ENCODE data around the gene COL15A1.

Gene COL15A1

DNA sequence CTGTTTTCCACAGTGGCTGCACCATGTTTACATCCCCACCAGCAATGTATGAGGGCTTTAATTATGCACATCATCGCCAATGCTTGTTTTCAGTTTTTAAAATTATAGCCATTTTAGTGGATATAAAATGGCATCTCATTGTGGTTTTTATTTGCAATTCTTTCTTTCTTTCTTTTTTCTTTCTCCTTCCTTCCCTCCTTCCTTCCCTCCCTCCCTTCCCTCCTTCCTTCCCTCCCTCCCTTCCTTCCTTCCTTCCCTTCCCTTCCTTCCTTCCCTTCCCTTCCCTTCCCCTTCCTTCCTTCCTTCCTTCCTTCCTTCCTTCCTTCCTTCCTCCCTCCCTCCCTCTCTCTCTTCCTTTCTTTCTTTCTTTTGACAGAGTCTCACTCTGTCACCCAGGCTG is 6.6 kb downstream of the COL15A1 start:
- DNase-seq, result no peak

DNA sequence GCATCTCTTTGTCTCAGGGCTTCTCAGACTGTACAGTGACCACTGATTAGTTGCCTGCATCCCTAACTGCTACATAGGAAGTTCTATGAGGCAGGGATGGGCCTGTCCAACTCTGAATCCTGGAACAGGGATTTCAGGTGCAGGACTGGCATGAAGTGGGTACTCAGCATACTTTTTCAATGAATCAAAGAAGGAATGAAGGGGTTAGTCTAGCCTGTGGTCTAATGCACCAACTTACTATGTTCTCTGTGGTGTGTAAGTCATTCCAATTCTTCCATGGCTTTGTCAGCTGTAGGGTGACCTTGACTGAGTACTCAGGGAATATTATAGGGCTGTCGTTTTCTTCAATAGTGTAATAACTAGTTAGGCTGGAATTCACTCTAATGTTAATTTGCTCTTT is 8.3 kb downstream of the COL15A1 start:
- DNase-seq, result no peak

DNA sequence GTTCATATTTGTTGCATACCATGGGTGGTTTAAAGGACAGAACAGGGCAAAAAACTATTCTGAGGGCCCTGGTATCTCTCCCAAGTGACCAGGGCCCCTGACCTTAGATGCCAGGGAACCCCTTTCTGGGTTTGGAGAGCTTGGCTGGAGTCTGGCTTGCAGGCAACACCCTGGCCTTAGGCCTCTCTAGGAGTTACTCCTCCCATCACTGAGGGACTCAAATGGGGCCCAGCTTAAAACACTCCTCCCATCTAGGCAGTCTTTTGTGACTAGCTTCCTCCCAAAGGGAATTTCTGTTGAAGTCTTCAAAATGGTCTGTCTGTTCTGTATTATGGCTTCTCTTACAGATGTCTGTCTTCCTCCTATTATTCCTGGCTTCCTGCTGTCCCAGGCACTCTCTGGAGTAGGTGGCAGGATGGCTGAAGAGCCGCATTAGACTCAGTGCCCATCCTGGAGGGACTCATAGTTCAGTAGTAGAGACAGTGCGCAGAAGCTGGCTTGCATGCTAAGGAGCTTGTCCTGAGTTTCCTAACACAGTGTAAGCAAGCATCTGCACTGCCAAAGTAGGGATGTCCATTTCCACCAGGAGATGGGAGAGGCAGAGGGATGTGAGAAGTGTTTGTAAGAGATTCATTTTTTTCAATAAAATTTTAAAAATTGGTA is 10.0 kb downstream of the COL15A1 start:
- DNase-seq, result no peak

DNA sequence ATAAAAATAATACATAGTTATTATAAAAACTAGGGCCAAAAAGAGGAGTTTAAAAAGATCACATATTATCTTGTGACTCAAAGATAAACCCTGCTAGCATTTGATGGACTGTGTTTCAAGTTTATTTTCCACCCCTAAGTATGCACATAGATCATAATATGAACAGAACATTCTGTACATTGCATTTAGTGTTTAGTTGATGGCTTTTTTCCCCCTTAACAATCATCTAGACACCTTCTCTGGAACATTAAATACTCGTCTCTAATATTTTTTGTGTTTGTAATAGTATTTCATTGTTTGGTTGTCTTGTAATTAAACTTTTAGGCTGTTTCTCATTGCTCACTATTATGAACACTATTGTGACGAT is 10.5 kb downstream of the COL15A1 start:
- no peak for DNase-seq

DNA sequence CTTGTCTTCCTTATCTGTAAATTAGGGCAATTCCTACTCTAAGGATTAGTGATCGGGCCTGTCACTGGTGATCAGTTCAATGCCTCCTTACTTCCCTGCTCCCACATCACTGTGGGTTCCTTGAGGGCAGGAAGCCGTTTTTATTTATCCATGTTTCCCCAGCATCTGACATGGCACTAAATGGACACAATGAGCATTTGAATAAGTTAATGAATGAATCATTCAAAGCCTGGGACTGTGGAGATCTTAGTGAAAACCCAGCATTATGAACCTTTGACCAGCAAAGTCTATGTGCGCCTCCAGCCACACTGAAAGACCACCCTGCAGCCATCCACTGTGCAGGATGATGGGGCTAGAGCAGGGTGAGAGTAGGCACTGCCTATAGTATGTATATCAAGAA is 11.6 kb downstream of the COL15A1 start:
- DNase-seq, result no peak

DNA sequence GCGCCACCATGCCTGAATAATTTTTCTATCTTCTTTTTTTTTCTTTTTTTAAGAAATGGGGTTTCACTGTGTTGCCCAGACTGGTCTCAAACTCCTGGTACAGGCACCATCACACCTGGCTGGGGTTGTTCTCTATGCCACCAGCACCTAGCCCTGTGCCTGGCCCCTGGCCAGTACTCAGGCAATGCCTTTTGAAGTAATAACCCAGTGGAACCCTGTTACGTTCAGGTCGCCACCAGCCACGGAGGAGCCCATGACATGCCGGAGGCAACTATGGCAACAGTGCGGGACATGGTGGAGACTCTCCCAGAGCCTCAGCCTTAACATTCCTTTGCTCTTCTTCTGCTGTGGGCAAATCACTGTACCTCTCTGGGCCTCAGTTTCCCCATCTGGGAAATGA is 14.1 kb downstream of the COL15A1 start:
- DNase-seq, result no peak

DNA sequence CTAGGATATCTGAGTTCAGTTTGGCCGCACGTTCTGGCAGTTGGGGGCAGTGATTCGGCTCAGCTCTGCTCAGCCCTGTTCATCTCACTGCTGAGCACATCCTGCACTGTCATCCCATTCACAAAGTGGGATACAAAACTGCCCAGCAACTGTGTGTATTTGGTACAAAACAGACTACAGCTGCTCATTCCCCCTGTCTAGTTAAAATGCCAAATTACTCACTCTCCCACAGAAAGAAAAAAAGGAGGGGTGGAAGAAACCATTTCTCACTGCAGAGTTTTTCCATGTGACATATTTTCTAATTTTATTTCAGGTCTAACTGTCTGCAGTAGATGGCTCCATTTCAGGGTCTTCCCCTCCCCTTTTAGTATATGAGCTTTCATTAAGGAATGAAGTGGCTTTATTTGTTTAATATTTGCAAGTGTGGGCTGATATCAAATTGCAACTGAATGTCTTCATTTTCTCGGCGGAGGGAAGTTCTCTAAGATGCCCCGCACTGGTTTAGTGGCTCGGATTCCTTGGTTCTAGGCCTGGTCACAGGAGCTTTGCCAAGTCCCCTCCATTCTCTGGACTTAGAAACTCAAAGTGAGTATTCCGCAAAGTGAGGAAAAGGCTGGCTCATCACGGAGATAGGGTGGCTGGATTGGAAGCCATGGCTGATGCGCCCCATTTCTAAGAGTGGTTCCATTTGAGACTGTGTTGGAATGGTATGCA is 14.7 kb downstream of the COL15A1 start:
- no peak for DNase-seq

DNA sequence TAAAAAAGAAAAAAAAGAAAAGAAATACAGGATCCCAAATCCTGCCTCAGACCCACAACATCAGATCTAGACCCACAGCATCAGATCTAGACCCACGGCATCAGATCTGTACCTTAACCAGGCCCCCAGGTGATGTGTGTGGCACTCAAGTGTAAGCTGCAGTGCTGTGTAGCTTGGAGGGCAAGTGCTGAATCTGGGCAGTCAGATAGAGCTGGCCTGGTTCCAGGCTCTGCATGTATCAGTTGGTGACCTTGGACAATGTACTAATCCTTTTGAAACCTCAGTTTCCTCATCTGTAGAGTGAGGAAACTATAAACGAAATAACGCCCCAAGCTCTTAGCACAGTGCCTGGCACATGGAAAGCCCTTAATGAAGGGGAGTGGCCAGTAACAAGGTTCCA is 16.7 kb downstream of the COL15A1 start:
- no peak for DNase-seq

DNA sequence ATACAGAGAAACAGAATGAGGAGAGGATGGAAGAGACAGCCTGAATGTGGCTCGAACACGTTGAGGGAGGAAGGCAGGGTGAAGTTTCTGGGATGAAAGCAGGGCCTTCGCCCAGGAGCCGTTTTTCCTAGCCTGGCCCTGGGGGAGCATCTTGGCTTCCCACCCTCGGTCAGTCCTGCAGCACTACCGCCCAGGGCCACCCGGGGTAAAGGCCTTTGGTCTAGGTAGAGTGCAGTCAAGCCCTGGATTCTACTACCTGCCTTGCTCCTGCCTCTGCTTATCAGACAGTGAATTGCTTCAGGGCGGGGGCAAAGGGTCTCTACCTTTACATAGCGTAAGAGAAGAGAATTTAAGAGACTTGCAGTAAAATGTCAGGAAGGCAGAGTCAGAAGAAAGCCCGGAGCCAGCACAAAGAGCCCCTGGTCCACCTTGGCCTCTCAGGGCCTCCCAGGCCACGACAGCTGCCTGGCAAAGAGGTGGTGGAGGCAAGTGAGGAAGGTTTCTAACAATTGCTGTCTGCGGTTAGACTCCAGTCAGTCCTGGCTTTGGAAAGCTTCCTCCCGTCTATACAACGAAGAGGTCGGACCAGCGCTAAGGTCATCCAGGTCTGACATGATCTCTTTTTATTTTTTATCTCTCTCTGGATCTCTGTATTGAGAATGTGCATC is 17.9 kb downstream of the COL15A1 start:
- DNase-seq, result no peak

DNA sequence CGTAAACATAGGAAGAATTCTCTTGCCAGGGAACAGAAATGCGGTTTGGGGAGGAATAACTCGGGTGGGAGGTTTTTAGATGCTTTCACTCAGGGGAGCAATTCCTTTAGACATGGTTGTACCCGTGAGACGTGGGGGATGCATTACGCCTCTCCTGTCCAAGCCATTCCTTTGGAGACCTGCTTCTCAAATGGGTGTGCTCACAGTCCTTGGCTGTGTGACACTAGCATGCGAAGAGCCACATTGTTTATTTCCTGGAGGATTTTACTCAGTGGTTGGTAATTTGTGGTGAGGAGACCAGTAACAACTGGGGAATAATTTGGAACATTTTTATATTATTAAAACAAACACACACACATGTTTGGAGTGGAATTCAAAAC is 18.5 kb downstream of the COL15A1 start:
- DNase-seq, result no peak

DNA sequence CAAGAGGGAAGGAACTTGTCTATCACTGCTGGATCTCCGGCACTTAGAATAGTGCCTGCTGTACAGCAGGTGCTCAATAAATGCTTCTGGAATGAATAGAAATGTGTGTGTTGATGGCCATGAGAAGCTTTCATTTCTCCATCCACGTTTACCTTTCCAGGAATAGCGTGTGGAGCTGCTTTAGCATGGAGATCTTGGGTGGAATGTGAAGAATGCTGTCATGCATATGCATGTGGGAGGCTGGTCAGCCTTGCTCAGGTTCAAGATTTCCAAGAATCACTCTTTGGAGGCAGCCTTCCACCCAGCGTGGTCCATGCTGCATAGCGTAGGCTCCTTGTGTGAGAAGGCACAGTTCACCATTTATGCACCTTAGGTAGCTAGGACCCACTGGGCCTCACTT is 19.2 kb downstream of the COL15A1 start:
- no peak for DNase-seq

DNA sequence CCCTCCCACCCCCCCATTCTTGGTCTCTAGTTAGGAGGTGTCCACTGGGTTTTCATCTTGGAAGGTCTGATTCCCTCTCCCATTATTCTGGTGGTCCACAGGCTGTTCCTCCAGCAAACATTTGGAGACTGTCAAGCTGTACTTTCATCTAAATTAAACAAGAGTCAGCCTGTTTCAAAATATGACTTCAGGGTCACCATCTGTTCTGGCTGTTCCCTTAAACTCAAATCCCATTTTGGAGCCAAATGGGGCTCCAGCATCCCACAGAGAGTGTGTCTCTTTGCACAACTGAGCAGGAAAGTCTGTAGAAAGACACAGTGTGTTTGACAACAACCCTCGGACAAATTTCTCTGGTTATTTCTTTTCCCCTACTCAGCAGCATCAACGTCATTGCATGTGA is 20.5 kb downstream of the COL15A1 start:
- no peak for DNase-seq

DNA sequence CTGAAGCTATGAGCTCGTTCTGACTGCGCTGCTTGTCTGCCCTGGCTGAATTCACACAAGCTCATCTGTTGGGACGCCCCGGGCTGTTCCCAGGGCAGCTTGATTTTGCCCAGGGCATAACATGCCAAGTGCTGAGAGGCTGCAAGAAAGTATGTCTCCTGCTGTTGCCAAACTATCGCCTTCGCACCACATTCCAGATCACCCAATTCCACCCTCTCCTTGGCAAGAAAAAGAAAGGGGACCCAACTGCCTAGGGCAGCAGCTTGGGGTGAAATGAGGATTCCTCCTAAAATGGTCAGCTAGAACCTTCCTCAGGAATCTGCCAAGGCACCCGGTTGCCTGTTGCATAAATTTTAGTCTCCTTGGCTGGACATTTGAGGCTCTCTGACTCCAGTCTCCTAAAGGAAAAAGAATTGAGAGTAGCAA is 21.2 kb downstream of the COL15A1 start:
- DNase-seq, result no peak

DNA sequence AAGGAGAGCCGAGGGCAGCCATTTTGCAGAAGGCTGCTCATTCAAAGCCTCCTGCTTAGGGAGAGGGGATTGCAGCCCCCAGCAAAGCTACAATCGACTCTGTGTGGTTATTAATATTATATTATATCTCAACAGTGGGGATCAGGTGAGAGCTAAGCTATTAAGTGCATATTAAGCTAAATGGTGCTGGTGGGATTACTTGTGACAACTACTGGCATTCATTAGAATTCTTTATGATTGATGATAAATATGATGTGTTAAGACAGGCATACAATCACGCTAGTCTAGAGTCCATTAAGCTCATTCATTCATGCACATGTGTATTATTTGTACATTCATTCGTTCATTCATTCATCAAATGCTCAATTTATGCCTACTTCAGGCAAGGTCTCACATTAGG is 23.0 kb downstream of the COL15A1 start:
- no peak for DNase-seq

DNA sequence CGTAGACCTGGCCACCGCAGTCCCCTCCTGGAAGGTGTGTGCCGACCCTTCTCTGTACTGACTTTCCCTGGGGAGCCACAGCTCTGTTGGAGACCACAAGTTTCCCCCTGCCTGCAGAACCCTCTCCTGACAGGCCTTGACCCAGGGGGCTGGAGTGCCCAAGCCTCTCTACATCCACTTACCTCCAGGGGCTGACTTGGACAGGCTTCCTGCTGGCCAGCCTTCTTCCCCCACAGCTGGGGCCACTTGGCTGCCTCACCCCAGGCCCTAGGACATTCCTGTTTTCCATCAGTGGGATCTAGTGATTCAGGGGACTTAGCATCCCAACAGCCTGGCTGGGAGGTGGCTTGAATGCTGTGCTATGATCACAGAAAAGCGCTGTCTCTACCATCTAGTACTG is 23.6 kb downstream of the COL15A1 start:
- no peak for DNase-seq

DNA sequence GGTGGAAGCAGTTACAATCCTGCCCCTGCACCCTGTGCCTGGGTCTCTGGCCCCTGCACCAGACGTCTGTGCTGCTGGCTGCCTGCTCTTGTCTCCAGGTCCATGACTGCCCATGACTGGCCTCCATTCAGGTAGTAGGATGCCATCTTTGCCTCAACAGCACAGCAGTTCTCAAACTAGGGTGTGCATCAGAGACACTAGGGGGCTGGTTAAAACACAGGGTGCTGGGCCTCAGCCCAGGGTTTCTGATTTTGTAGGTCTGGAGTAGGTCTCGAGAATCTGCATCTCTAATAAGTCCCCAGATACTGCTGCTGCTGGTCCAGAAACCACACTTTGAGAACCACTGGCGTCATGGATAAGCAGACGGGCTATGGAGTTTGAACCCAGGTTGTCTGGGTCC is 24.0 kb downstream of the COL15A1 start:
- DNase-seq, result no peak

DNA sequence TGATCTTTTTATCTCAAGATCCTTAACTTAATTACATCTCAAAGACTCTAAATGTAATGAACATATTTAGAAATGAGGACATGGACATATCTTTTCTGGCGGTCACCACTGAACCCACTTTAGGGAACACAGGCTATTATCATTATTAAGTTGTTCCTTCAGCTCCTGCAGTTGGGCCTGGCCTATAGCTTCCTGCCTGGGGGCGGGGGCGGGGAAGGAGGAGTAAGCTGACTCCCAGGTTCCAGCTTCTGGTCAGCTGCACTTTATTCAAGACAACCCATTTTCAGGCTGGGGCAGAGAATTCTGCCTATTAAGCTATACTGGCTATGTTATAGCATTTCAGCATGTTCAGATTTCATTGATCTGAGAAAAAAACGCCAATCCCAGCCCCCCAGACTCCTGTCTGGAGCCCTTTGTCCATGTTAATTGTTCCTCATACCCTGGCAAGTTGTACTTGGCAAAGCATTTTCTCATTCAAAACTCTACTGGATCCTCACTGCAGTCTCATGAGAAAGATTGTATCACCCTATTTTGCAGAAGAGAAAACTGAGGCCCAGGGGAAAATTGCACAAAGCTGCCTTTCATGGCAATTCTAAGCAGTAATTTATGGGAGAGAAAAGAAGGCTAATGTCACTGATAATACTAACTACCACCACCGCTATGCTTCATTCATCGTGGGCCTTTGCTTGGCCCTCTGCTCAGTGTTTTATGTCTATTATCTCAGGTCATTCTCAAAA is 25.1 kb downstream of the COL15A1 start:
- DNase-seq, result no peak

DNA sequence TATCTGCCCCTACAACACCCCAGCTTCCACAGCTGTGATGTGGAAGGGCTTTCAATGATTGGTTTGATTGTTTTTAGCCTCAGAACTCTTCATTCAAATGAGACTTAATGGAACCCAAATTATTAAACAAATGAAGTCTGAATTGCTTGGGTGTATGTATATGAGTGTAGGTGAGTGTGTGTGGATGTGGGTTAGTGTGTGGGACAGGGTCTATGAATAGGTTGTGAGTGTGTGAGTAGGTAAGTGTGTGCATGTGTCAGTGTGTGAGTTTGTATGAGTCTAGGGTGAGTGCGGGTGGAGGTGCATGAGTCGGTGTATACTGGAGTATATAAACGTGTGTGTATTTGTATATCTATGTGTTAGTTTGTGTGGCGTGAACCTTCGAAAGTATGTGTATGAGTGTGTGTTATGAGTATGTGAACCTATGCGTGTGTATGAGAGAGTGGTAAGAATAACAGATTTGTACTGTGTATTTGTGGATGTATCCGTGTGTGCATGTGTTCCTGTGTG is 26.9 kb downstream of the COL15A1 start:
- no peak for DNase-seq

DNA sequence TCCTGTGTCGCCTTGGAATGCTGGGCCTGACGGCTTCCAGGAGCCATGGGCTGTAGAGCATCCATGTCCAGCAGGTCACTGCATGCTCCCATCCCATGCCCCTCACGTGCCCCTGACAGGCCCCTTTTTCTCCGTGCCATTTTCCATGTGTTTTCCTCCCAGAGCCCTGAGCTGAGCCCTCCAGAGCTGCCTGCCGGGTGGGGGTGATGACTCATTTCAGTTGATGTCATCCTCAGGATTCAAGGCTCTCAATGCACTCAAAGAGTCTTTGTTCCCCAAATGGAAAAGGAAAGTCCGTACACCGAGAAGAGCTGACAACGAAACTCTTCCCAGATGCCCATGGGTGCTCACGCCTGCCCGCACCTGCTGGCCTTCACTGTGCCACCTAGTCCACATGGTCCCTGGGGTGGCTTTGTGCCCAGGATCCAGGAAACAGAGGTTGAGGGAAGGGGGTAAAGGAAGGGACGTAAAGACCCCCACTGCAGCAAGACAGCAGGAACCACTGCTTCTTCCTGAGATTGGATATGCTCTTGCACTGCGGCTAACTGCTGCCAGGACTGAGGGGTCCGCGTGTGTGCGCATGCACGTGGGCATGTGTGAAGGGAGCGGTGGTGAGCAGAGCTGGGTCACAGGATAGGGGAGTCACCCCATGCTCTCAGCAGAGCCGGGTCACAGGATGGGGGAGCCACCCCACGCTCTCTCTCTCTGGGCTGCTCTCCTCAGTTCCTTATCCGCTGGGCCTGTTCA is 27.6 kb downstream of the COL15A1 start:
- DNase-seq, result no peak

DNA sequence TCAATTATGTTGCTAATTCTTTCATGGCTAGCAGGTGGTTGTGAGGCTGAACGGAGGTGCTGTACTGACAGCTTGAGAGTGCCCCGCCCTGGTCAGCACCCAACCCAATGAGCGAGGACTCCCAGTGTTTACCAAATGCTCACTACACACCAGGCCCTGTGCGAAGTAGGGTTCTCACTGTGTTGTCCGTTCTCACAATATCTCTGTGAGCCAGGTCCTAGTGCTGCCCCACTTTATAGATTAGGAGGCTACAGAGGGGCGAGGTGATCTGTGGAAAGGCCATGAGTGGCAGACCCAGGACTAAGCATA is 28.2 kb downstream of the COL15A1 start:
- DNase-seq, result no peak

DNA sequence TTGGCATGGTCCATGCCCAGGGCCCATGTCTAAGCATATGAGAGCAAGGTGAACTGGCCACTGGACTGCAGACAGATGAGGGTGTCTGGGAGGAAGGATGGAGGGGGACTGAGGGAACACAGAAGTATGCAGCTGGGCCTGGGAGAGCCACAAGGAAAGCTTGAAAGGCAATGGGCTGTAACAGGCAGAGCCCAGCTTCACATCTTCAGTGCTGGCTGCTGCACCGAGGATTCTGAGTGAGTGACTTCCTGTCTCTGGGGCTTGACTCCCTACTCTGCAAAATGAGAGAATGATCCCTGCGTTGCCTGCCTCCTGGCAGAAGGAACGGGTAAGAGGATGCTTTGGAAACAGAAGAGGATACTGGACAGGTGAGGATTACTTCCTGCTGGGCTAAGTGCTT is 29.0 kb downstream of the COL15A1 start:
- DNase-seq, result no peak

DNA sequence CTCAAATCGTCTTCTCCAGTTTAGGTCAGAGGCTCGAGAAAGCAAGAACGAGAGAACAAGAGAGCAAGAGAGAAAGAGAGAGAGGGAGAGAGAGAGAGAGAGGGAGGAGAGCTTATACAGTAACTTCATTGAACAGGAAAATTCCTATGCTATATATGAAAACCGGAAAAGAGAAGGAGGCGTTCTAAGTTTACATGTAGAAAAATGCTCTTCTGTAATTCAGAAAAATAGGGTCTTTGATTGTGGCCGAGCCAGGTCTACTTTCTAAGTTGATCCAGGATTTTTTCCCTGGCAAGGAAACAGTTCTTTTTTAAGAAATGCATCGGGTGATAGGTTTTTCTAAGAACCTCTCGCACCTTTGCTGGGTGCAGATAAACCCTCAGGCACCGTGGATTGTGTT is 29.5 kb downstream of the COL15A1 start:
- no peak for DNase-seq

DNA sequence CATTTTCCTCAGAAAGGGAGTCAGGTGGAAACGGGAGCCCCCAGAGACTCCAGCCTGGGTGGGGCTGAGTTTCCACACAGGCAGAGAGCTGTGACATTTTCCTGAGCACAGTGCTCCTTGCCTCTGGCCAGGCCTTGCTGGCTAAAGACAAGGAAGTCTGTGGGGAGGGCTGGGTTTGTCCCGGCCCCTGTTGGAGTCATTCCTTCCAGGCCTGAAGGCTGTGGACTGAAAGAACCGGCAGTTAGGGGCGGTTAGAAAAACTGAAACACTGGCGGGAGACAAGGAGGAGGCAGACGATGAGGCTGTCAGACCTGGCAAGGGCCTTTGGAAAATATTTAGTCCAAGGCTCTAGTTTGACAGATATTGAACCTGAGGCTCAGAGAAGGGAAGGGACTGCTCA is 29.9 kb downstream of the COL15A1 start:
- no peak for DNase-seq

Data from activated CD4-positive, alpha-beta T cell treated with anti-CD3 and anti-CD28 coated beads, Interleukin-2, amount 50 U/mL, for 16 hours (primary cell).